Calu3 (cell line): Measurements from ENCODE around the gene TJAP1. TPM values are rescaled to one million over a fixed set of nuclear protein-coding genes. Genes with fewer than 3 reads are reported as not detected.

ENCODE experiments used
- BruUV-seq: library from RNA; stranded (reverse); fragments of 400-500 nt; replicated peaks from 2 replicates; lab custom pipeline; 2021; lab: Mats Ljungman, UMichigan
- CTCF ChIA-PET: fragments of 300-600 bp; sonication (Branson Sonifier 250); formaldehyde crosslinking; loops from one replicate; lab custom pipeline; 2022; ENCODE audit warnings: antibody characterized with exemption; lab: Charles Lee
- DNase-seq: peaks from one replicate; pipeline ENCODE4 v3.0.0; 2022
- H3K27ac Mint-ChIP-seq: one replicate; pipeline ENCODE4 v1.8.0; 2022; ENCODE audit warnings: mixed read lengths; ENCODE audit not compliant: unreplicated experiment
- H3K27me3 Mint-ChIP-seq: one replicate; pipeline ENCODE4 v1.8.0; 2022; ENCODE audit warnings: mixed read lengths; ENCODE audit not compliant: unreplicated experiment
- H3K36me3 Mint-ChIP-seq: one replicate; pipeline ENCODE4 v1.8.0; 2022; ENCODE audit warnings: mild to moderate bottlenecking, moderate library complexity, mixed read lengths; ENCODE audit not compliant: insufficient read depth, unreplicated experiment
- H3K4me1 Mint-ChIP-seq: one replicate; pipeline ENCODE4 v1.8.0; 2022; ENCODE audit warnings: mild to moderate bottlenecking, low read depth, mixed read lengths; ENCODE audit not compliant: unreplicated experiment
- H3K4me3 Mint-ChIP-seq: one replicate; pipeline ENCODE4 v1.8.0; 2022; ENCODE audit warnings: mild to moderate bottlenecking, low read depth, moderate library complexity, mixed read lengths; ENCODE audit not compliant: unreplicated experiment
- H3K9me3 Mint-ChIP-seq: one replicate; pipeline ENCODE4 v1.8.0; 2022; ENCODE audit warnings: low read depth, mixed read lengths; ENCODE audit not compliant: unreplicated experiment
- intact Hi-C: fragments of 100-400 bp; cut with micrococcal nuclease; formaldehyde crosslinking; loops from one replicate; pipeline ENCODE4 v1.10.0; 2022; ENCODE audit not compliant: unreplicated experiment
- total RNA-seq: library from RNA; stranded (reverse); gene quantifications from 2 replicates; pipeline ENCODE4 v1.2.3, GENCODE V29; 2022
- TF ChIP-seq, protein P1 (sequence below): fragments of 200-600 bp; IDR thresholded peaks from one replicate; pipeline ENCODE4 v1.8.0; 2022; ENCODE audit warnings: antibody characterized with exemption; ENCODE audit not compliant: unreplicated experiment

The TJAP1 gene
- total RNA-seq, 1 experiment from 2014 or later: 72.3 TPM

DNA sequence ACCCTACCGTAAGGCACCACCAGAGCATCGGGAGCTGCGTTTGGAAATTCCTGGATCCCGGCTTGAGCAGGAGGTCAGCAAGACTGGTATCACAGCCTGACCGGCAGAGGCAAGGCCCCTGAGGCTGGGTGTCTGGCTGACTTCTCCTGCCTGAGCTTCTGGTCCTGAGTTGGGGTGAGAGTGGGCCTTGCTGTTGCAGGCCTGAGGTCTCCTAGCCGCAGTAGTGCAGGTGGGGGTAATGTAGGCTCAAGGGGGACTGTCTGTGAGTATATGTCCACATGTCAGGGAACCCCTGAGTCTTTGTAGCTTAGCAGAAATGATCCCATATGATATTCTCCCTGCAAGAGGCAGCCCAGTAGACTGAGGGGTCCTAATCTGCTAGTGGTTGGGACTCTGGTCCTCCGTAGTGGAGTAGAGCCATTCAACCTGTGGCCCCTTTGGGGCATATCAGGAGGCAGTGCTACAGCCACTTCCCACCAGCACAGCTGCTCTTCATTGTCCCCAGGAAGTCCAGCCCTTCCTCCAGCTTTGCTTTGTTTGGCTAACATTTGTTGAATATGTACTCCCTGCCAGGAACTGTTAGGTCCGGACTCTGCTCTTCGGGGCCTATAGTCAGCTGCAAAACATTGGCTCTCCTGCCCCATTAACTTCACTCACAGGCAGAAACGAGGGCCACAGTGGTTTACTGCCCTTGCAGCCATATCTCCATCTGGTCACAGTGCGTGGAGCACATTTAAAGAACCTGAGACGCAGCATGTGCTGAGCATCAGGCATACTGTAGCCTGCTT, 21.9 kb downstream of the TJAP1 start:
- H3K4me3 Mint-ChIP-seq: no peak overlapping the region
- H3K27me3 Mint-ChIP-seq: no peaks in the 10 kb centered on the region
- H3K36me3 Mint-ChIP-seq: peaks cover 61% of the 10 kb centered on the region
- intact Hi-C loops: no loop called here
- CTCF ChIA-PET: no interaction called here
- DNase-seq: no peak
- BruUV-seq: no TSS peak
- no peaks in the 10 kb centered on the region for H3K9me3 Mint-ChIP-seq
- TF ChIP-seq, protein P1, sequence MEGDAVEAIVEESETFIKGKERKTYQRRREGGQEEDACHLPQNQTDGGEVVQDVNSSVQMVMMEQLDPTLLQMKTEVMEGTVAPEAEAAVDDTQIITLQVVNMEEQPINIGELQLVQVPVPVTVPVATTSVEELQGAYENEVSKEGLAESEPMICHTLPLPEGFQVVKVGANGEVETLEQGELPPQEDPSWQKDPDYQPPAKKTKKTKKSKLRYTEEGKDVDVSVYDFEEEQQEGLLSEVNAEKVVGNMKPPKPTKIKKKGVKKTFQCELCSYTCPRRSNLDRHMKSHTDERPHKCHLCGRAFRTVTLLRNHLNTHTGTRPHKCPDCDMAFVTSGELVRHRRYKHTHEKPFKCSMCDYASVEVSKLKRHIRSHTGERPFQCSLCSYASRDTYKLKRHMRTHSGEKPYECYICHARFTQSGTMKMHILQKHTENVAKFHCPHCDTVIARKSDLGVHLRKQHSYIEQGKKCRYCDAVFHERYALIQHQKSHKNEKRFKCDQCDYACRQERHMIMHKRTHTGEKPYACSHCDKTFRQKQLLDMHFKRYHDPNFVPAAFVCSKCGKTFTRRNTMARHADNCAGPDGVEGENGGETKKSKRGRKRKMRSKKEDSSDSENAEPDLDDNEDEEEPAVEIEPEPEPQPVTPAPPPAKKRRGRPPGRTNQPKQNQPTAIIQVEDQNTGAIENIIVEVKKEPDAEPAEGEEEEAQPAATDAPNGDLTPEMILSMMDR: no peak
- H3K27ac Mint-ChIP-seq: no peak overlapping the region
- H3K4me1 Mint-ChIP-seq: peaks cover 26% of the 10 kb centered on the region

- Mint-ChIP-seq H3K27me3 (no peaks in the 10 kb centered on the region), H3K36me3 (peaks cover 59% of the 10 kb centered on the region), H3K4me1 (peaks cover 14% of the 10 kb centered on the region), H3K9me3 (no peaks in the 10 kb centered on the region), H3K4me3 (no peak overlapping the region), H3K27ac (no peak overlapping the region)
- no peak for DNase-seq
- CTCF ChIA-PET: interaction anchor here (0.7 kb wide), 1 partner anchor 469 kb away, joined by 3 read pairs; no protein-coding TSS in a partner anchor
- no TSS peak for BruUV-seq
- TF ChIP-seq, protein P1: no peak
- intact Hi-C loops: no loop called here
Measured at GRCh38 chr6:43500921-43501320, 23.6 kb downstream of the TJAP1 start.

GRCh38 chr6:43502666-43503065, 25.3 kb downstream of the TJAP1 start:
- intact Hi-C loops: no loop called here
- H3K36me3 Mint-ChIP-seq: peaks cover 64% of the 10 kb centered on the region
- no peak overlapping the region for H3K27ac Mint-ChIP-seq
- BruUV-seq: no TSS peak
- no peak for DNase-seq
- peaks cover 7% of the 10 kb centered on the region for H3K4me1 Mint-ChIP-seq
- H3K9me3 Mint-ChIP-seq: no peaks in the 10 kb centered on the region
- H3K27me3 Mint-ChIP-seq: peaks cover 5% of the 10 kb centered on the region
- H3K4me3 Mint-ChIP-seq: no peak overlapping the region
- TF ChIP-seq, protein P1: no peak
- CTCF ChIA-PET: no interaction called here

- no peak for DNase-seq
- Mint-ChIP-seq H3K4me3 (no peak overlapping the region), H3K9me3 (no peaks in the 10 kb centered on the region), H3K27me3 (peaks cover 13% of the 10 kb centered on the region), H3K36me3 (peaks cover 63% of the 10 kb centered on the region), H3K27ac (no peak overlapping the region), H3K4me1 (peaks cover 7% of the 10 kb centered on the region)
- intact Hi-C loops: no loop called here
- BruUV-seq: no TSS peak
- TF ChIP-seq, protein P1: no peak
- CTCF ChIA-PET: interaction anchor here (1.1 kb wide), 1 partner anchor 134 kb away, joined by 5 read pairs; the partner anchor contains the start of gene ZNF318
Measured at GRCh38 chr6:43503443-43503842, 26.1 kb downstream of the TJAP1 start.
